GM19438 (cell line): Measurements from ENCODE around the gene ADGB.
"Not testable (repeated sequence)": the region's sequence is repeated elsewhere in the genome, so short reads cannot be mapped to it uniquely, and the experiment has no call there.

Source experiments
- ATAC-seq: cut with Tn5 transposase; IDR thresholded peaks from one replicate; pipeline ENCODE4 v1.9.1; 2021; ENCODE audit warnings: low read depth; ENCODE audit not compliant: unreplicated experiment

ADGB gene

DNA sequence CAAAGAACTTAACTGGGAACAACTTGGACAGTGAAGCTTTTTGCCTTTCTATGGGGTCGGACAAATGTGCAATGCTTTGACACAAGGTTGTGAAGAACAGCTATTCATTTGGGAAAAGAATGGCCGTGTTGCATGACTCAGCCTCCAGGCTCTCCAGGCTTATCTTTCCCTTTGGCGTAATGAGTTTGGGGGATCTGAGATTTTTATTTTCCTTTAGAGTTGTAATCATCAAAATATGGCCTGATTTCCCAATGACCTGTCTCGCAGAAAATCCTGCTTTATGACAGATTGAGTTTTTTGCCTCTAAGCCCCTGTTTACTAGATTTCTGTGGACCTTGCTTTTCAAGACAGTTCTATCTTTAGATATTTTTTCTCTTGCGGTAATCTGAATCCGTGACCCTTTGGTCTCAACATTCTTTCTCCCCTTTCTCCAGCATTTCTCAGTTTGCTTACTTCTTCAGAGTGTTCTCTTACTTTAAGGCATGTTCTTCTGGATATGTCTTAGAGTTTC is 214.1 kb downstream of the ADGB start:
- not testable (repeated sequence) for ATAC-seq

- ATAC-seq: no peak
Measured at GRCh38 chr6:146813554-146813953, 214.8 kb downstream of the ADGB start.

DNA sequence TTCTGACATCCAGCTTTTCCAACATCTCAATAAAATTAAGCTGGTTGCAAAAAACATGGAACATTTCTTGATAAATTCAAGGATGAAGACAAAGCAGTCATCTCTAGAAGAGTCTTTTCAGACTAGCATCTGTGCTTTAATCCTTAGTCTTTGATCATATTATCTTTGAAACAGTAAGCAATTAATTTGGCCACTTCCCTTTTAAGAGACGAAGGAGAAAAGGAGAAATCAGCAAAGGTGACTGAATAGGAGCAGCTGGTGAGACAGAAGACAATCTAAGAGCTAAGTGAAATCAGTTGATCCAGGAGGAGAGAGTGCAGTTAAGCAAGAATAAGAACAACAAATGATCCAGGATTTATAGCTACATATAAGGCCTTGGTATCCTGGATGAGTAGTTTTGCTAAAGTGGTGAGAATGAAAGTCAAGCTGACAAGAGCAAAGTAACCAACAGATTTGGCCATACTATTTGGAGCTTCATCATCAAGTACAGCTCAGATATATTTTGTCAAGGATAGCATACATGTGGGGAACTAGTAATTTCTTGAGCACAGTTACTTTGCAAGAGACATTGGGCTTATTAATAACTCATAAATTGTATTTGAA is 215.5 kb downstream of the ADGB start:
- ATAC-seq: no peak

DNA sequence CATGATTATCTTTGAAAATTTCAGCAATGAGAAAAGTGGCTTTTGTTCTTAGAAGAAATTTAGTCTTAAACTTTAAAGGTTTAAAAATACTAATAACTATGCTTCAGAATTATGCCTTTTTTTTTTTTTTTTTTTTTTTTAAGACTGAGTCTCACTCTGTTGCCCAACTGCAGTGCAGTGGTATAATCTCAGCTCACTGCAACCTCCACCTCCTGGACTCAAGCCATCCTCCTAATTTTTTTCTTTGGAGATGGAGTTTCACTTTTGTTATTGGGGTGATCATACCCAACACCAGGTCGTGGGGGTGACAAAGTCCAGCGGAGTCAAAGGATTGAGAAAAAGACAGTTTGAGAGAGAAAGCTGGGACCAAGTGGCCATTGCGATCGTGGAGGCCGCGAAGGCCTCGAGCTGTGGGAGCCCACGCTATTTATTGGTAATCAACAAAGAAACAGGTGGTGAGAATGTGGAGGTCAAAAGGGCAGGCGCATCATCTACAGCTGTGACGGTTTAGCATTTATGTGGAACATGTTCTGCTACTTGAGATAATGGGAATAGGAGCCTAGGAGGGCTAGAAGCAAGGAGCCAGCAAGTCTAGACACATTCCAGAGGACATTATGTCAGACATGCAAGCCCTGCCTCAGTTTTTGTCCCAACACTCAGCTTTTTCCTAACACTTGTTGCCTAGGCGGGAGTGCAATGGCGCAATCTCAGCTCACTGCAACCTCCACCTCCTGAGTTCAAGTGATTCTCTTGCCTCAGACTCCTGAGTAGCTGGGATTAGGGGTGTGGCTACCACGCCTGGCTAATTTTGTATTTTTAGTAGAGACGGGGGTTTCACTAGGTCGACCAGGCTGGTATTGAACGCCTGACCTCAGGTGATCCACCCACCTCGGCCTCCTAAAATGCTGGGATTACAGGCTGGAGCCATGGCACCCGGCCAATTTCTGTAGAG is 217.0 kb downstream of the ADGB start:
- not testable (repeated sequence) for ATAC-seq

- ATAC-seq: no peak
Measured at GRCh38 chr6:146819596-146820320, 221.0 kb downstream of the ADGB start.

DNA sequence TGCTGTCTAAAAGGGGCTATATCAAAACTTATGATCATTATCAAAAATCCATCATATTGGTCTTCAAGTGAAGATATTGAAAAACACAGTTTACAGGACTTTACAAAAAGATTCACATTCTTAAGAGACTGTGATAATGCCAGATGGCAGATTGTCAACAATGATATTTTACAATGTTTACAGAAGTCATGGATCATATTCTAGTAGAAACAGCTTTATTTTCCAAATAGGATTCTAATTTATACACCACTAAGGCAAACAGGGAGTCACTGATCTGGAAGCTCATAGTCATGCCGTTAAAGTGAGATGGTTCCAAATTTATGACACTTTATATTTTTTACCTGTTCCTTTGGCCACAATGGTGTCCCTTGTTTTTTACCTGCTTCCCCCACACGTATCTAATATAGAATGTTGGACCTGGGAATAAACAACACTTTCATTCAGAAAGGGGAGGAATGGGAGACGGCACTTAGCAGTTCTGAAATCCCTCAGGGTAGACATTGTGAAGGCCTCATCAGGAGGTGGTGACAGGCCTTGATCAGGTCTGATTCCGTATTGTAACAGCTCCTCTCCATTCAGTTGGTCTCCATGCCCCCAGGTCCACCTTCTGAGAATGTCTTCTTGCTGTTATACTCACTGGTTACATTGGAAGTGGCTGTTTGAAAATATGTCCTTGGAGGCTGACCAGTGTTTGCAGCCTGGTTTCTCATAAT is 228.6 kb downstream of the ADGB start:
- no peak for ATAC-seq

GRCh38 chr6:146829792-146830565 is 231.2 kb downstream of the ADGB start:
- ATAC-seq: no peak

GRCh38 chr6:146833157-146833556 is 234.4 kb downstream of the ADGB start:
- no peak for ATAC-seq

DNA sequence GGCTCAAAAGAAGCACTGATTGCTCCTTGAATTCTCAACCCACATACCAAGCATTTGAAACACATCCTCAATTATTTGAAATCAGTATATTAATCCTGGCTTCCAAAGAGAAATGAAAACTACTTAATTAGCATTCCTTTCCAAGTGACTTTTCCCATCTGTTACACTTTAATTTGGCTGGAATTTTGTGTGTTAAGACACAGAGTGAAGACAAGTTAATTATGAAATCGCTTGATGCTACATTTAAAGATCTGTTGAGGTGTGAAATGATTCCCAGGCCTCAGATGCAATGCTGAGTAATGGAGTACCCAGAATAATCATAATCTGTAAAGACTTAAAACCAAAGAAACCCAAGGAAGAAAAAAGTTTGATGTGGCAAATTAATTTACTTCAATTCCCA is 241.4 kb downstream of the ADGB start:
- no peak for ATAC-seq

- ATAC-seq: no peak
Measured at GRCh38 chr6:146840641-146841040, 241.9 kb downstream of the ADGB start.

GRCh38 chr6:146847426-146847825 is 248.7 kb downstream of the ADGB start:
- no peak for ATAC-seq

GRCh38 chr6:146850238-146850896 is 251.6 kb downstream of the ADGB start:
- no peak for ATAC-seq

- ATAC-seq: no peak
Measured at GRCh38 chr6:146850981-146851380, 252.2 kb downstream of the ADGB start.

DNA sequence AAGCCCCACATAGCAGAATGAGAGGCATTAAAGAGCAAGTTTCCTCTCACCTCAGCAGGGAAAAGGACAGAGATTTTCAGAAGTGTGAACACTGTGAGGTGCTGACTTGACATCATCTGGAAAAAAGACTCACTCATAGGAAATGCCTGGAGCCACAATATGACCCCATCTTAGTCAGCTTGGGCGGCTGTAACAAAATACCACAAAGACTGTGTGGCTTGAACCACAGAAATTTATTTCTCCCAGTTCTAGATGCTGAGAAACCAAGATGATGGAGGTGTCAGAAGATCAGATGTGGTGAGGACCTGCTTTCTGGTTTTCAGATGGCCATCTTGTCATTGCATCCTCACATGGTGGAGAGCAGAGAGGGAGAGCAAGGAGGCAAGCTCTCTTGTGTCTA is 253.1 kb downstream of the ADGB start:
- no peak for ATAC-seq

DNA sequence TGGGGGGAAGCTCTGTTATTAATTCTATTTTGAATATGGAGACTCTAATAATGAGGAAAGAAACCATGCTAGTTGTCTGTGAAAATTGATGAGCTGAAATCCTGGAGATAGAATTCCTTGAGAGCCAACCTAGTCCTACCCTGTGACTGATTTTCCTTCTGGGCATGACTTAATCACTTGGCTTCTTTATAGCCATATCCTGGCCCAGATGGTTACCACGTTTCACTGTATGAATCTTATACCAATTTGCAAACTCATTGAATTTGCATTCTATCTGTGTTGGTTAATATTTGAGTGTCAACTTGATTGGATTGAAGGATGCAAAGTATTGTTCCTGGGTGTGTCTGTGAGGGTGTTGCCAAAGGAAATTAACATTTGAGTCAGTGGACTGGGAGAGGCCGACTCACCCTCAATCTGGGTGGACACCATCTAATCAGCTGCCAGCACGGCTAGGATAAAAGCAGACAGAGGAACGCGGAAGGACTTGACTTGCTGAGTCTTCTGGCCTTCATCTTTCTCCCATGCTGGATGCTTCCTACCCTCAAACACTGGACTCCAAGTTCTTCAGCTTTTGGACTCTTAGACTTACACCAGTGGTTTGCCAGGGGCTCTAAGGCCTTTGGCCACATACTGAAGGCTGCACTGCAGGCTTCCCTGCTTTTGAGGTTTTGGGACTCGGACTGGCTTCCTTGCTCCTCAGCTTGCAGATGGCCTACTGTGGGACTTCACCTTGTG is 255.9 kb downstream of the ADGB start:
- not testable (repeated sequence) for ATAC-seq

GRCh38 chr6:146855889-146856288 is 257.1 kb downstream of the ADGB start:
- no peak for ATAC-seq

DNA sequence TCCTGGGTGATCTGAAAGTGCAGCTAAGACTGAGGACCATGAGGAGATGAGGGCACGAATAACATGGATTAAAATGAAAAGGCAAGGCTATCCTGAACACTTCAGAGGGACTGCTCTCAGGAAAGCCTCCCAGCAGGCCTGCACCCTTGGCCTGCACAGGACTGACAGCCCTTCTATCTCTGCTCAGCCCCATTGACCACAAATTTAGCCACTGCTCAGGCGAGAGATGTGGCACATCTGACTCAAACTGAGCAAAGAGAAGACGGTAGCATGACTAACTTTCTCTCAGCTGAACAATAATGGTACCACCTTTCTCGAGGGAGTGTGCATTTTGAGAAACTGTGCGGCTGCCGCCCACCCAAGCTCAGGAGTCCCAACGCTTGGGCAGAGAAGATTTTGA is 257.5 kb downstream of the ADGB start:
- ATAC-seq: no peak

DNA sequence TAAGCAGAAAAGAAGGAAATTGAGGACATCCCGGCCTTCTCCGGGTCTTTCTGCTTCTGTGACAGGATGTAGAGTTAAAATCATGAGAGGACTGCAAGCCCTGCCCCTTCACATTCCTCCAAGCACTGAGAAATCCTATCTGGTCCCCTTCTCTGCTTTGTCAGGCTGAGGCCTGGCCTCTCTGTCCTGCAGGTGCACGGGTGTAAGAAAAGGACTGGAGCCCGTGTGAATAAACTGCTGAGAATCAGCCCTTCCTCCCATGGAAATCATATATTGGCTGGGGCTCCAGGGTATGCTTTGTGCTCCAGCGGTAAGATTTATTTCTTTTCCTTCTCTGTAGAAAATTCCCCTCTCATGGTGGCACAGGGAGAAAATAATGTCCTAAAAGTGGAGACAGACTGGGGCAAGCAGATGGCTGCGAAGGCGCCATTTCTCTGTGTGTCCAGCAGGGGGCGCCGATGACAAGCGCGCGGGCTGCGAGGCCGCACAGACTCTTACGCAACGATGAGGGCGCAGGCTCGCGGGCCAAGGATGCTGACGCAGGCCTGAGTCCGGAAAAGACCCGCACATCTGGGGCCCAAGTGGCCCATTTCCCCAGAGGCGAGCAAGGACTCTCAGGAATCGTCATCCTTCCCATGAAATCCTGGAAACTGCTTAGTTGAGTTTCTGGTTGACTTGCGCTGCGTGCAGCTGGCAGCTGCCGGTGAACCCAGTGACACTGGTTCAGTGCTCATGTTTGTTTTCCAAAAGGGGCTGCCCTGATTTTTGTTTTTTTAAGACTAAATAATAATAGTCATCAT is 258.6 kb downstream of the ADGB start:
- ATAC-seq: peak; percentile 88
